GM23338 (cell line): ENCODE data around the gene DISP3. TPM values are rescaled to one million over a fixed set of nuclear protein-coding genes. Genes with fewer than 3 reads are reported as not detected.

Source experiments
- ATAC-seq: fragments of 200-7000 bp; cut with Tn5 transposase; 3 replicates; pipeline ENCODE4 v1.9.1; 2020
- DNase-seq: peaks from one replicate; pipeline ENCODE4 v3.0.0-alpha.2; 2015; ENCODE audit warnings: low spot score
- H2AFZ ChIP-seq: fragments of 200-600 bp; sonication (generic); 2 replicates; pipeline ENCODE4 v1.8.0; 2016; ENCODE audit warnings: antibody characterized with exemption, mild to moderate bottlenecking, moderate library complexity
- H3F3A ChIP-seq: fragments of 200-600 bp; sonication (generic); replicated peaks from 2 replicates; pipeline ENCODE4 v1.8.0; 2017; ENCODE audit warnings: antibody characterized with exemption, mixed run types, low read depth
- H3K27ac ChIP-seq: fragments of 200-600 bp; sonication (generic); 2 replicates; pipeline ENCODE4 v1.6.1; 2016; ENCODE audit warnings: low read depth
- H3K27me3 ChIP-seq: fragments of 200-600 bp; sonication (generic); 2 replicates; pipeline ENCODE4 v1.8.0; 2016; ENCODE audit warnings: mild to moderate bottlenecking, mixed run types, moderate library complexity; ENCODE audit not compliant: insufficient read depth
- H3K36me3 ChIP-seq: fragments of 200-600 bp; sonication (generic); 2 replicates; pipeline ENCODE4 v1.8.0; 2016; ENCODE audit warnings: mild to moderate bottlenecking; ENCODE audit not compliant: insufficient read depth
- H3K4me1 ChIP-seq: fragments of 200-600 bp; sonication (generic); 2 replicates; pipeline ENCODE4 v1.8.0; 2016; ENCODE audit warnings: mild to moderate bottlenecking, moderate library complexity; ENCODE audit not compliant: insufficient read depth
- H3K4me2 ChIP-seq: fragments of 200-600 bp; sonication (generic); 2 replicates; pipeline ENCODE4 v1.7.1; 2017; ENCODE audit warnings: mixed run types
- H3K4me3 ChIP-seq: fragments of 200-600 bp; sonication (generic); 2 replicates; pipeline ENCODE4 v1.6.1; 2016; ENCODE audit warnings: mixed run types
- H3K79me2 ChIP-seq: fragments of 200-600 bp; sonication (generic); replicated peaks from 2 replicates; pipeline ENCODE4 v1.8.0; 2017; ENCODE audit warnings: mild to moderate bottlenecking; ENCODE audit not compliant: insufficient read depth
- H3K9me2 ChIP-seq: fragments of 200-600 bp; sonication (generic); 2 replicates; pipeline ENCODE4 v1.8.0; 2017; ENCODE audit not compliant: insufficient read depth
- H4K20me1 ChIP-seq: fragments of 200-600 bp; sonication (generic); replicated peaks from 2 replicates; pipeline ENCODE4 v1.8.0; 2017; ENCODE audit warnings: mild to moderate bottlenecking; ENCODE audit not compliant: insufficient read depth
- H3K27ac Mint-ChIP-seq: 2 replicates; pipeline ENCODE4 v1.8.0; 2020; ENCODE audit warnings: inconsistent platforms, mild to moderate bottlenecking, moderate library complexity, mixed read lengths
- H3K27me3 Mint-ChIP-seq: 3 replicates; pipeline ENCODE4 v1.8.0; 2022; ENCODE audit warnings: low read depth, mild to moderate bottlenecking, moderate library complexity, mixed read lengths, inconsistent platforms; ENCODE audit not compliant: insufficient read depth, poor library complexity
- H3K36me3 Mint-ChIP-seq: 3 replicates; pipeline ENCODE4 v1.8.0; 2021; ENCODE audit warnings: low read depth, mild to moderate bottlenecking, inconsistent platforms, moderate library complexity, mixed read lengths
- H3K4me1 Mint-ChIP-seq: 3 replicates; pipeline ENCODE4 v1.8.0; 2020; ENCODE audit warnings: mild to moderate bottlenecking, inconsistent platforms, mixed read lengths
- H3K4me3 Mint-ChIP-seq: 3 replicates; pipeline ENCODE4 v1.8.0; 2021; ENCODE audit warnings: moderate library complexity, mild to moderate bottlenecking, inconsistent platforms, mixed read lengths
- H3K9me3 Mint-ChIP-seq: 3 replicates; pipeline ENCODE4 v1.8.0; 2020; ENCODE audit warnings: moderate library complexity, mild to moderate bottlenecking, inconsistent platforms, mixed read lengths
- CREB1 ChIP-seq: fragments of 250-450 bp; sonication (Bioruptor Pico); IDR thresholded peaks from 2 replicates; pipeline ENCODE4 v1.5.0; 2020; ENCODE audit warnings: low read depth, mild to moderate bottlenecking, moderate library complexity
- JUNB ChIP-seq: IDR thresholded peaks from one replicate; pipeline ENCODE4 v1.6.1; 2016; ENCODE audit warnings: antibody characterized with exemption; ENCODE audit not compliant: unreplicated experiment
- NANOG ChIP-seq: IDR thresholded peaks from 2 replicates; pipeline ENCODE4 v1.6.1; 2016; ENCODE audit warnings: antibody characterized with exemption, borderline replicate concordance
- STAT1 ChIP-seq: IDR thresholded peaks from one replicate; pipeline ENCODE4 v1.6.1; 2016; ENCODE audit warnings: antibody characterized with exemption; ENCODE audit not compliant: unreplicated experiment
- polyA plus RNA-seq: library from polyadenylated mRNA; unstranded; fragments of >200 nt; fragmentation: Nextera tagmentation; extraction: Ambion mirVana; gene quantifications from 2 replicates; pipeline ENCODE4 v1.2.1, GENCODE V29; 2016
- total RNA-seq: library from RNA; depleted of rRNA; stranded (reverse); fragments of >200 nt; shearing (Covaris generic); gene quantifications from 2 replicates; pipeline ENCODE4 v1.2.3, GENCODE V29; 2014
- TF ChIP-seq, protein P1 (sequence below): fragments of 250-450 bp; sonication (Bioruptor Pico); IDR thresholded peaks from 2 replicates; pipeline ENCODE4 v1.5.0; 2020; ENCODE audit warnings: mild to moderate bottlenecking, moderate library complexity
- TF ChIP-seq, protein P2 (sequence below): IDR thresholded peaks from 2 replicates; pipeline ENCODE4 v1.6.1; 2016; ENCODE audit warnings: antibody characterized with exemption
- TF ChIP-seq, protein P3 (sequence below), 2 experiments: fragments of 200-600 bp in 1 of 2; sonication (generic) in 1 of 2; conservative IDR thresholded peaks; 2 replicates each; pipeline versions ENCODE4 v1.5.1 to v1.6.1; 2016 to 2017; ENCODE audit warnings: antibody characterized with exemption in 2 of 2, low read depth in 2 of 2, mild to moderate bottlenecking in 2 of 2, moderate library complexity in 1 of 2

Gene DISP3
- total and polyA plus RNA-seq, 2 experiments from 2014 or later: 3.2 to 11.1 TPM

DNA sequence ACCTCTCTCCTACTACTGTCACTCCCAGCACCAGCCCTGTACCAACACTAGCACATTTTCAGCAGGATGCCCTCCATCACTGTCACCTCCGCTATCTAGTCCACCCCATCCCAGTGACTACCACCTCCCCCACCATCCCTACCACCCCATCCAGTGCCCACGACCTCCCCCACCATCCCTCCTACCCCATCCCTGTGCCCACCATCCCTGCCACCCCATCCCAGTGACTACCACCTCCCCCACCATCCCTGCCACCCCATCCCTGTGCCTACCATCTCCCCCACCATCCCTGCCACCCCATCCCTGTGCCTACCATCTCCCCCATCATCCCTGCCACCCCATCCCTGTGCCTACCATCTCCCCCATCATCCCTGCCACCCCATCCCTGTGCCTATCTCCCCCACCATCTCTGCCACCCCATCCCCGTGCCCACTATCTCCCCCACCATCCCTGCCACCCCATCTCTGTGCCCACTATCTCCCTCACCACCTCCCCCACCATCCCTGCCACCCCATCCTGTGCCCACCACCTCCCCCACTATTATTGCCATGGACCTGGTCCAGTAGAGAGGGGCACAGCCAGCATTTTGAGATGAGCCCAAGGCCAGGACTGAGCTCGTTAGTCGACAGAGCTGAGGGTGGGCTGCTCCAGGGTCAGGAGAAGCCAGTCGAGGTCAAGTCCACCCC is 45.7 kb downstream of the DISP3 start (continued):
- TF ChIP-seq, protein P1, sequence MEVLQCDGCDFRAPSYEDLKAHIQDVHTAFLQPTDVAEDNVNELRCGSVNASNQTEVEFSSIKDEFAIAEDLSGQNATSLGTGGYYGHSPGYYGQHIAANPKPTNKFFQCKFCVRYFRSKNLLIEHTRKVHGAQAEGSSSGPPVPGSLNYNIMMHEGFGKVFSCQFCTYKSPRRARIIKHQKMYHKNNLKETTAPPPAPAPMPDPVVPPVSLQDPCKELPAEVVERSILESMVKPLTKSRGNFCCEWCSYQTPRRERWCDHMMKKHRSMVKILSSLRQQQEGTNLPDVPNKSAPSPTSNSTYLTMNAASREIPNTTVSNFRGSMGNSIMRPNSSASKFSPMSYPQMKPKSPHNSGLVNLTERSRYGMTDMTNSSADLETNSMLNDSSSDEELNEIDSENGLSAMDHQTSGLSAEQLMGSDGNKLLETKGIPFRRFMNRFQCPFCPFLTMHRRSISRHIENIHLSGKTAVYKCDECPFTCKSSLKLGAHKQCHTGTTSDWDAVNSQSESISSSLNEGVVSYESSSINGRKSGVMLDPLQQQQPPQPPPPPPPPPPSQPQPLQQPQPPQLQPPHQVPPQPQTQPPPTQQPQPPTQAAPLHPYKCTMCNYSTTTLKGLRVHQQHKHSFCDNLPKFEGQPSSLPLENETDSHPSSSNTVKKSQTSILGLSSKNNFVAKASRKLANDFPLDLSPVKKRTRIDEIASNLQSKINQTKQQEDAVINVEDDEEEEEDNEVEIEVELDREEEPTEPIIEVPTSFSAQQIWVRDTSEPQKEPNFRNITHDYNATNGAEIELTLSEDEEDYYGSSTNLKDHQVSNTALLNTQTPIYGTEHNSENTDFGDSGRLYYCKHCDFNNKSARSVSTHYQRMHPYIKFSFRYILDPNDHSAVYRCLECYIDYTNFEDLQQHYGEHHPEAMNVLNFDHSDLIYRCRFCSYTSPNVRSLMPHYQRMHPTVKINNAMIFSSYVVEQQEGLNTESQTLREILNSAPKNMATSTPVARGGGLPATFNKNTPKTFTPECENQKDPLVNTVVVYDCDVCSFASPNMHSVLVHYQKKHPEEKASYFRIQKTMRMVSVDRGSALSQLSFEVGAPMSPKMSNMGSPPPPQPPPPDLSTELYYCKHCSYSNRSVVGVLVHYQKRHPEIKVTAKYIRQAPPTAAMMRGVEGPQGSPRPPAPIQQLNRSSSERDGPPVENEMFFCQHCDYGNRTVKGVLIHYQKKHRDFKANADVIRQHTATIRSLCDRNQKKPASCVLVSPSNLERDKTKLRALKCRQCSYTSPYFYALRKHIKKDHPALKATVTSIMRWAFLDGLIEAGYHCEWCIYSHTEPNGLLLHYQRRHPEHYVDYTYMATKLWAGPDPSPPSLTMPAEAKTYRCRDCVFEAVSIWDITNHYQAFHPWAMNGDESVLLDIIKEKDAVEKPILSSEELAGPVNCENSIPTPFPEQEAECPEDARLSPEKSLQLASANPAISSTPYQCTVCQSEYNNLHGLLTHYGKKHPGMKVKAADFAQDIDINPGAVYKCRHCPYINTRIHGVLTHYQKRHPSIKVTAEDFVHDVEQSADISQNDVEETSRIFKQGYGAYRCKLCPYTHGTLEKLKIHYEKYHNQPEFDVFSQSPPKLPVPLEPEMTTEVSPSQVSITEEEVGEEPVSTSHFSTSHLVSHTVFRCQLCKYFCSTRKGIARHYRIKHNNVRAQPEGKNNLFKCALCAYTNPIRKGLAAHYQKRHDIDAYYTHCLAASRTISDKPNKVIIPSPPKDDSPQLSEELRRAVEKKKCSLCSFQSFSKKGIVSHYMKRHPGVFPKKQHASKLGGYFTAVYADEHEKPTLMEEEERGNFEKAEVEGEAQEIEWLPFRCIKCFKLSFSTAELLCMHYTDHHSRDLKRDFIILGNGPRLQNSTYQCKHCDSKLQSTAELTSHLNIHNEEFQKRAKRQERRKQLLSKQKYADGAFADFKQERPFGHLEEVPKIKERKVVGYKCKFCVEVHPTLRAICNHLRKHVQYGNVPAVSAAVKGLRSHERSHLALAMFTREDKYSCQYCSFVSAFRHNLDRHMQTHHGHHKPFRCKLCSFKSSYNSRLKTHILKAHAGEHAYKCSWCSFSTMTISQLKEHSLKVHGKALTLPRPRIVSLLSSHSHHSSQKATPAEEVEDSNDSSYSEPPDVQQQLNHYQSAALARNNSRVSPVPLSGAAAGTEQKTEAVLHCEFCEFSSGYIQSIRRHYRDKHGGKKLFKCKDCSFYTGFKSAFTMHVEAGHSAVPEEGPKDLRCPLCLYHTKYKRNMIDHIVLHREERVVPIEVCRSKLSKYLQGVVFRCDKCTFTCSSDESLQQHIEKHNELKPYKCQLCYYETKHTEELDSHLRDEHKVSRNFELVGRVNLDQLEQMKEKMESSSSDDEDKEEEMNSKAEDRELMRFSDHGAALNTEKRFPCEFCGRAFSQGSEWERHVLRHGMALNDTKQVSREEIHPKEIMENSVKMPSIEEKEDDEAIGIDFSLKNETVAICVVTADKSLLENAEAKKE (CRISPR knock-in tag): no peak

DNA sequence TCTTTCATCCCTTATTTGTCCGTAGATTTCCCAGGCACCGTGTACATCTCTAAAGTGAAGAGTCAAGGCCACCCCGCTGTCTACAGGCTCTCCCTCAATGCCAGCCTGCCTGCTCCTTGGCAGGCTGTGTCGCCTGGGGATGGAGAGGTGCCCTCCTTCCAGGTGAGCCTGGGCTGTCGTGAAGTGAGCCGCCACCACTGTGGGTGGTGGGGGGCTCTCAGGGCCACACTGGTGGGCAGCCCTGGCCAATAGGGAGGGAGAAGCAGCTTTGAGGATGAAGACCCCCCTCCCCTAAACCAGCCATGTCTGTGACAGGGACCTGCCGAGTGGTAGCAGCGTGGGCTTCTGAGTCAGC is 46.2 kb downstream of the DISP3 start:
- peaks cover 12% of the 10 kb centered on the region for H3K27me3 Mint-ChIP-seq
- H3K36me3 ChIP-seq: no peaks in the 10 kb centered on the region
- peaks cover 4% of the 10 kb centered on the region; the same call in 1 of the 3 replicates for H3K4me1 Mint-ChIP-seq
- H3K4me3 Mint-ChIP-seq: no peak overlapping the region
- H2AFZ ChIP-seq: no peak overlapping the region
- no peaks in the 10 kb centered on the region for H3K27me3 ChIP-seq
- no peaks in the 10 kb centered on the region for H3K4me1 ChIP-seq
- no peaks in the 10 kb centered on the region for H3F3A ChIP-seq
- no peaks in the 10 kb centered on the region for H3K79me2 ChIP-seq
- no peak overlapping the region for H3K27ac Mint-ChIP-seq
- TF ChIP-seq JUNB: no peak
- no peak for TF ChIP-seq NANOG
- TF ChIP-seq, protein P2, sequence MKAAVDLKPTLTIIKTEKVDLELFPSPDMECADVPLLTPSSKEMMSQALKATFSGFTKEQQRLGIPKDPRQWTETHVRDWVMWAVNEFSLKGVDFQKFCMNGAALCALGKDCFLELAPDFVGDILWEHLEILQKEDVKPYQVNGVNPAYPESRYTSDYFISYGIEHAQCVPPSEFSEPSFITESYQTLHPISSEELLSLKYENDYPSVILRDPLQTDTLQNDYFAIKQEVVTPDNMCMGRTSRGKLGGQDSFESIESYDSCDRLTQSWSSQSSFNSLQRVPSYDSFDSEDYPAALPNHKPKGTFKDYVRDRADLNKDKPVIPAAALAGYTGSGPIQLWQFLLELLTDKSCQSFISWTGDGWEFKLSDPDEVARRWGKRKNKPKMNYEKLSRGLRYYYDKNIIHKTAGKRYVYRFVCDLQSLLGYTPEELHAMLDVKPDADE: no peak
- TF ChIP-seq, protein P3, sequence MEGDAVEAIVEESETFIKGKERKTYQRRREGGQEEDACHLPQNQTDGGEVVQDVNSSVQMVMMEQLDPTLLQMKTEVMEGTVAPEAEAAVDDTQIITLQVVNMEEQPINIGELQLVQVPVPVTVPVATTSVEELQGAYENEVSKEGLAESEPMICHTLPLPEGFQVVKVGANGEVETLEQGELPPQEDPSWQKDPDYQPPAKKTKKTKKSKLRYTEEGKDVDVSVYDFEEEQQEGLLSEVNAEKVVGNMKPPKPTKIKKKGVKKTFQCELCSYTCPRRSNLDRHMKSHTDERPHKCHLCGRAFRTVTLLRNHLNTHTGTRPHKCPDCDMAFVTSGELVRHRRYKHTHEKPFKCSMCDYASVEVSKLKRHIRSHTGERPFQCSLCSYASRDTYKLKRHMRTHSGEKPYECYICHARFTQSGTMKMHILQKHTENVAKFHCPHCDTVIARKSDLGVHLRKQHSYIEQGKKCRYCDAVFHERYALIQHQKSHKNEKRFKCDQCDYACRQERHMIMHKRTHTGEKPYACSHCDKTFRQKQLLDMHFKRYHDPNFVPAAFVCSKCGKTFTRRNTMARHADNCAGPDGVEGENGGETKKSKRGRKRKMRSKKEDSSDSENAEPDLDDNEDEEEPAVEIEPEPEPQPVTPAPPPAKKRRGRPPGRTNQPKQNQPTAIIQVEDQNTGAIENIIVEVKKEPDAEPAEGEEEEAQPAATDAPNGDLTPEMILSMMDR (conservative IDR thresholded peaks at IDR 0.05; ENCODE audit: low read depth in 2 of 2): no peak
- TF ChIP-seq STAT1: no peak
- no peak for TF ChIP-seq CREB1 (CRISPR knock-in tag)
- peaks cover 16% of the 10 kb centered on the region; the same call in 2 of the 3 replicates for H3K36me3 Mint-ChIP-seq
- no peak for ATAC-seq
- H3K4me3 ChIP-seq: no peak overlapping the region
- no peaks in the 10 kb centered on the region for H3K9me3 Mint-ChIP-seq
- H3K9me2 ChIP-seq: no peaks in the 10 kb centered on the region
- no peak for DNase-seq
- H4K20me1 ChIP-seq: no peaks in the 10 kb centered on the region
- H3K27ac ChIP-seq: no peak overlapping the region
- no peak overlapping the region for H3K4me2 ChIP-seq
